ENCODE results near the gene HDAC4.

DNA sequence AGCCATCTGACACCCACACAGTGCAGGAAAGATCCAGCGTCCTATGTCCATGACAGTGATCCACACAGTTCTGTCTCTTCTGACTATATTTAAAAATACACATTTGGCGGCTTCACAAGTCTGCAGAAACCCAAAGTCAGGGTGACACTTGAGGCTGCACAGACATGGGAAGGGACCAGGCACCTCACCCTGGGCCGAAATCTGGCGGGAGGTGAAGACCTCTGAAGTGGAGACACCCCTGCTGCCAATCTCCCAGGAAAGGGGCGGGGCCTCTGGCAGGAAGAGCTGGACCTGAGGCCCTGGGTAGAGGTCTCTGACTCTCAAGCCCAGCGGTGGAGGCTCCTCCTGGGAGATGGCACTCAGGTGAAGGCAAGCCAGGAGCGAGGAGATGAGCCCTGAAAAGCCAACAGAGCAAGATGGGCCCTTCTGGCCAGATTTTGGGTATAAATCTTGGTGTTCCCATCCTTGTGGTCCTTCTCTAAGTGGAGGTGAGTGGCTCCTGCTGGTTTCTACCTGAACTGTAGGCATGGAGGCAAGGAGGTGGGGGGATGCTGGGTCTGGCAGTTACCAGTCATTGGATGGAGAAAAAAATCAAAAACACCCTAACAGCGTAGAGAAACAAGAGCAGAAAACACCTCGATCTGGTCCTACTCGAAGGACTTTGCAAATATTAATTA is 248.4 kb downstream of the HDAC4 start:
- TF ChIP-seq POU5F1 (IDR thresholded peaks at IDR 0.05; ENCODE audit: low read depth, low read length) (no peak), HDAC2 (IDR thresholded peaks at IDR 0.05; ENCODE audit: borderline replicate concordance in 1 of 2, low read depth in 2 of 2, low read length in 2 of 2) (no peak), POLR2AphosphoS5 (IDR thresholded peaks at IDR 0.05; ENCODE audit: low read depth, low read length) (no peak), GABPA (IDR thresholded peaks at IDR 0.05; ENCODE audit: borderline replicate concordance, insufficient read depth, low read length) (no peak), MAX (IDR thresholded peaks at IDR 0.05) (no peak), ZNF274 (IDR thresholded peaks at IDR 0.05; ENCODE audit: borderline replicate concordance, extremely low read depth, low read length) (no peak), CHD1 (IDR thresholded peaks at IDR 0.05; ENCODE audit: low read depth, low read length) (no peak), POLR2A (IDR thresholded peaks at IDR 0.05; ENCODE audit: control extremely low read depth in 1 of 2, low read depth in 2 of 2, low read length in 2 of 2) (no peak), USF2 (IDR thresholded peaks at IDR 0.05; ENCODE audit: low read length) (no peak), SRF (IDR thresholded peaks at IDR 0.05; ENCODE audit: low read depth, low read length) (no peak), JUN (IDR thresholded peaks at IDR 0.05; ENCODE audit: low read depth, low read length) (no peak), EZH2 (IDR thresholded peaks at IDR 0.05; ENCODE audit: low read depth, low read length, severe bottlenecking) (no peak)
- TF ChIP-seq, protein P1, sequence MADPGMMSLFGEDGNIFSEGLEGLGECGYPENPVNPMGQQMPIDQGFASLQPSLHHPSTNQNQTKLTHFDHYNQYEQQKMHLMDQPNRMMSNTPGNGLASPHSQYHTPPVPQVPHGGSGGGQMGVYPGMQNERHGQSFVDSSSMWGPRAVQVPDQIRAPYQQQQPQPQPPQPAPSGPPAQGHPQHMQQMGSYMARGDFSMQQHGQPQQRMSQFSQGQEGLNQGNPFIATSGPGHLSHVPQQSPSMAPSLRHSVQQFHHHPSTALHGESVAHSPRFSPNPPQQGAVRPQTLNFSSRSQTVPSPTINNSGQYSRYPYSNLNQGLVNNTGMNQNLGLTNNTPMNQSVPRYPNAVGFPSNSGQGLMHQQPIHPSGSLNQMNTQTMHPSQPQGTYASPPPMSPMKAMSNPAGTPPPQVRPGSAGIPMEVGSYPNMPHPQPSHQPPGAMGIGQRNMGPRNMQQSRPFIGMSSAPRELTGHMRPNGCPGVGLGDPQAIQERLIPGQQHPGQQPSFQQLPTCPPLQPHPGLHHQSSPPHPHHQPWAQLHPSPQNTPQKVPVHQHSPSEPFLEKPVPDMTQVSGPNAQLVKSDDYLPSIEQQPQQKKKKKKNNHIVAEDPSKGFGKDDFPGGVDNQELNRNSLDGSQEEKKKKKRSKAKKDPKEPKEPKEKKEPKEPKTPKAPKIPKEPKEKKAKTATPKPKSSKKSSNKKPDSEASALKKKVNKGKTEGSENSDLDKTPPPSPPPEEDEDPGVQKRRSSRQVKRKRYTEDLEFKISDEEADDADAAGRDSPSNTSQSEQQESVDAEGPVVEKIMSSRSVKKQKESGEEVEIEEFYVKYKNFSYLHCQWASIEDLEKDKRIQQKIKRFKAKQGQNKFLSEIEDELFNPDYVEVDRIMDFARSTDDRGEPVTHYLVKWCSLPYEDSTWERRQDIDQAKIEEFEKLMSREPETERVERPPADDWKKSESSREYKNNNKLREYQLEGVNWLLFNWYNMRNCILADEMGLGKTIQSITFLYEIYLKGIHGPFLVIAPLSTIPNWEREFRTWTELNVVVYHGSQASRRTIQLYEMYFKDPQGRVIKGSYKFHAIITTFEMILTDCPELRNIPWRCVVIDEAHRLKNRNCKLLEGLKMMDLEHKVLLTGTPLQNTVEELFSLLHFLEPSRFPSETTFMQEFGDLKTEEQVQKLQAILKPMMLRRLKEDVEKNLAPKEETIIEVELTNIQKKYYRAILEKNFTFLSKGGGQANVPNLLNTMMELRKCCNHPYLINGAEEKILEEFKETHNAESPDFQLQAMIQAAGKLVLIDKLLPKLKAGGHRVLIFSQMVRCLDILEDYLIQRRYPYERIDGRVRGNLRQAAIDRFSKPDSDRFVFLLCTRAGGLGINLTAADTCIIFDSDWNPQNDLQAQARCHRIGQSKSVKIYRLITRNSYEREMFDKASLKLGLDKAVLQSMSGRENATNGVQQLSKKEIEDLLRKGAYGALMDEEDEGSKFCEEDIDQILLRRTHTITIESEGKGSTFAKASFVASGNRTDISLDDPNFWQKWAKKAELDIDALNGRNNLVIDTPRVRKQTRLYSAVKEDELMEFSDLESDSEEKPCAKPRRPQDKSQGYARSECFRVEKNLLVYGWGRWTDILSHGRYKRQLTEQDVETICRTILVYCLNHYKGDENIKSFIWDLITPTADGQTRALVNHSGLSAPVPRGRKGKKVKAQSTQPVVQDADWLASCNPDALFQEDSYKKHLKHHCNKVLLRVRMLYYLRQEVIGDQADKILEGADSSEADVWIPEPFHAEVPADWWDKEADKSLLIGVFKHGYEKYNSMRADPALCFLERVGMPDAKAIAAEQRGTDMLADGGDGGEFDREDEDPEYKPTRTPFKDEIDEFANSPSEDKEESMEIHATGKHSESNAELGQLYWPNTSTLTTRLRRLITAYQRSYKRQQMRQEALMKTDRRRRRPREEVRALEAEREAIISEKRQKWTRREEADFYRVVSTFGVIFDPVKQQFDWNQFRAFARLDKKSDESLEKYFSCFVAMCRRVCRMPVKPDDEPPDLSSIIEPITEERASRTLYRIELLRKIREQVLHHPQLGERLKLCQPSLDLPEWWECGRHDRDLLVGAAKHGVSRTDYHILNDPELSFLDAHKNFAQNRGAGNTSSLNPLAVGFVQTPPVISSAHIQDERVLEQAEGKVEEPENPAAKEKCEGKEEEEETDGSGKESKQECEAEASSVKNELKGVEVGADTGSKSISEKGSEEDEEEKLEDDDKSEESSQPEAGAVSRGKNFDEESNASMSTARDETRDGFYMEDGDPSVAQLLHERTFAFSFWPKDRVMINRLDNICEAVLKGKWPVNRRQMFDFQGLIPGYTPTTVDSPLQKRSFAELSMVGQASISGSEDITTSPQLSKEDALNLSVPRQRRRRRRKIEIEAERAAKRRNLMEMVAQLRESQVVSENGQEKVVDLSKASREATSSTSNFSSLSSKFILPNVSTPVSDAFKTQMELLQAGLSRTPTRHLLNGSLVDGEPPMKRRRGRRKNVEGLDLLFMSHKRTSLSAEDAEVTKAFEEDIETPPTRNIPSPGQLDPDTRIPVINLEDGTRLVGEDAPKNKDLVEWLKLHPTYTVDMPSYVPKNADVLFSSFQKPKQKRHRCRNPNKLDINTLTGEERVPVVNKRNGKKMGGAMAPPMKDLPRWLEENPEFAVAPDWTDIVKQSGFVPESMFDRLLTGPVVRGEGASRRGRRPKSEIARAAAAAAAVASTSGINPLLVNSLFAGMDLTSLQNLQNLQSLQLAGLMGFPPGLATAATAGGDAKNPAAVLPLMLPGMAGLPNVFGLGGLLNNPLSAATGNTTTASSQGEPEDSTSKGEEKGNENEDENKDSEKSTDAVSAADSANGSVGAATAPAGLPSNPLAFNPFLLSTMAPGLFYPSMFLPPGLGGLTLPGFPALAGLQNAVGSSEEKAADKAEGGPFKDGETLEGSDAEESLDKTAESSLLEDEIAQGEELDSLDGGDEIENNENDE (IDR thresholded peaks at IDR 0.05; ENCODE audit: insufficient replicate concordance, low read length) = no peak

All from H1 (cell line).